AG08395 (cell line): ENCODE results near the gene TTLL4.

Experiments used
- DNase-seq: peaks from one replicate; pipeline ENCODE4 v3.0.0; 2012; ENCODE audit warnings: mixed read lengths, low spot score

TTLL4 gene

DNA sequence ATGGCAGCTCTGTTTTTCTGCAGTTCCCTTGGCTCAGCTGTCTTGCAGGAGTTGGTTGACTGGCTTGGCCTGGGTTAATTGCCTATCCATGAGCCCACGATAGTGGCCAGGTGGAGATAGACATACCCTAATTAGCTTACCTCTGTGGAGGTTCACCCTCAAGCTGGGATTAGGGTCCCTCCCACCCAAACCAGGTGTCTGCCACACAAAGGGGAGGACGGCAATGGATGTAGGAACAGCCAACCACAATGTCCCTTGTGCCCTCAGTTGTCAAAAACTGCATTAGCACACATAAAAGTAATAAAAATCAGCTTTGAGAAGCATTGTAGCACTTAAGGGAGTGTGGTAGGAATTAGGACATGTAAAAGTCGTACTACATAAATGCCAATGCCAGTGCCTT is 75.5 kb downstream of the TTLL4 start:
- no peak for DNase-seq

DNA sequence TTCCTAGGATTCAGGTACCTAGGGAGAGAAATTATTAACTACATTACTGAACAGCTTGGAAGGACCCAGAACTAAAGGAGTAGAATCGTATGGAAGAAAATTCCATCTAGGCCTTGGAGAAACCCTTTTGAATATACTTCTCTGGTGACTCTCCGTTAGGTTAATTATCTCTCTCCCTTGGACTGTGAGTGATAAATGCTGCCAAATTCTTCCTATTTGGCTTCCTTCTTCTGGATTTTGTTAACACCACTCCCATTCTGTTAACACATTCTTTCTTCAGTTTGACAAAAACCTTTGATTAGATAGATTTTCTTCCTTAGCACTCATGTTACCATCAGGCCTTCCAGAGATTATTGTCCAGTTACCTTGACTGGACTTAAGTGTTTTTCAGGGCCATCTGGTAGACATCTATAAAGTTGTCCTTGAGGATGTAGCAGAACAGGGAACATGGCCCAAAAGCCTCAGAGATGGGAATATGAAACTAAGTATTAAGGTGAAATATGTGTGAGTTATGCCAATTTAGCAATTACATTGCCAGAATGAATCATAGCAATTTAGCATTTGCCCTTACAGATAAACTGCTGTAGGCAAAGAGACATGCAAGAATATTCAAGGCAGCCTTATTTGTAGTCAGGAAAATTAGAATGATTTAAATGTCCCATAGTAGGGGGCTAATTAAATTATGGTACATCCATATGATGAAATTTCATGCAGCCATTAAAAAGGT is 78.1 kb downstream of the TTLL4 start:
- no peak for DNase-seq

DNA sequence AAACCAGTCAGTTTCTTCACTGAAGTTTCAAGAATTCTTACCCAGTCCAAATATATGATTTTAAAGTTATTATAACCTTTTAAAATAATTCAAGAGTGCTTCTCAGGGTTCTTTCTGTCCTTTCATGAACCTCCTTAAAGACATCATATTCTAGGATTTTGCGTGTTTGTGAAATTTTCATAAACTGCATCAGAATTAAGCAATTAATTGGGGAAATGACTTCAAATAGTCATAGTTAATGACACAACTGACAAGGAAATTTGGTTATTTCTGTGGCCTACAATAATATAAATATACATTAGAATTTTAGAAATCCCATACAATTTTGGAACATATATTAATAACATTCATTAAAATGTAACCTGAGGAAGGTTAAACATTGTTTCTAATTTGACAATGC is 81.8 kb downstream of the TTLL4 start:
- DNase-seq = no peak

- DNase-seq = no peak
These were observed 86.1 kb downstream of the TTLL4 start for GRCh38 chr2:218796691-218797090.

GRCh38 chr2:218798767-218799504 is 88.3 kb downstream of the TTLL4 start:
- no peak for DNase-seq

GRCh38 chr2:218799990-218800389 is 89.4 kb downstream of the TTLL4 start:
- no peak for DNase-seq

DNA sequence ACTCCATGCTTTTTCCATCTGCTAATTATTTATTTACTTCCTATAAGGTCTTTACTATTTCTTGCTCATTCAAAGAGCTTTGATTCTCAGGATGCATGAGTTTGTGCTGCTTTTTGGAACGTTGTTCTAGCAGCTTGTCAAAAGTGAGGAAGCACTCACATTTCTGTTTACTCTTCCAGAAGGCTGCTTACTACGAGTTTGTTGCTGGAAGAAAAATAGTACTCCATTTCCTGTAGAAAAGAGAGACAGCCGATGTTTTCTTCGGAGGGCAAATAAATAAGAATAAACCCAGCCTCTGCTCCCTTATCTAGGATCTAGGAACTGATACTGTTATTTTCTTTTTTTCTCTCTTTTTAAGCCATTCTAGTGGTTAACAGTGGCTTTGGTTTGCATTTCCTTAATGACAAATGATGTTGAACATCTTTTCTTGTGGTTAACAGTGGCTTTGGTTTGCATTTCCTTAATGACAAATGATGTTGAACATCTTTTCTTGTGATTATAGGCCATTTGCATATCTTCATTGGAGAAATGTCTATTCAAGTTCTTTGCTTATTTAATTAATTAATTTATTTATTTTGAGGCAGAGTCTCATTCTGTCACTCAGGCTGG is 91.9 kb downstream of the TTLL4 start:
- no peak for DNase-seq

- no peak for DNase-seq
These were observed 94.2 kb downstream of the TTLL4 start for GRCh38 chr2:218804817-218805216.
